Panc1 (cell line): Measurements from ENCODE around the gene RPL26. TPM values are rescaled to one million over a fixed set of nuclear protein-coding genes. Genes with fewer than 3 reads are reported as not detected.

Experiments
- ATAC-seq: fragments of 200-7000 bp; cut with Tn5 transposase; 2 replicates; pipeline ENCODE4 v1.9.1; 2020; ENCODE audit warnings: mild to moderate bottlenecking, moderate library complexity
- BruUV-seq: library from RNA; stranded (reverse); fragments of 400-500 nt; replicated peaks from 2 replicates; lab custom pipeline; 2021; lab: Mats Ljungman, UMichigan
- CTCF ChIA-PET: fragments of 300-600 bp; sonication (Branson Sonifier 250); formaldehyde crosslinking; loops from one replicate; lab custom pipeline; 2022; ENCODE audit warnings: antibody characterized with exemption; lab: Charles Lee
- POLR2A ChIA-PET: fragments of 300-600 bp; sonication (Branson Sonifier 250); formaldehyde crosslinking; loops from one replicate; lab custom pipeline; 2022; ENCODE audit warnings: antibody characterized with exemption; lab: Charles Lee
- DNase-seq: peaks from one replicate; pipeline ENCODE4 v3.0.0-alpha.2; 2010; ENCODE audit warnings: low read depth, low spot score
- H3K27ac ChIP-seq: 2 replicates; pipeline ENCODE4 v1.5.1; 2011; ENCODE audit warnings: mild to moderate bottlenecking, low read length, inconsistent platforms
- H3K27me3 ChIP-seq: fragments of 200-500 bp; sonication (Bioruptor generic); 2 replicates; pipeline ENCODE4 v1.6.0; 2014; ENCODE audit warnings: low read length, inconsistent platforms; ENCODE audit not compliant: control insufficient read depth, insufficient read depth
- H3K36me3 ChIP-seq: fragments of 200-500 bp; sonication (Bioruptor generic); 2 replicates; pipeline ENCODE4 v1.5.1; 2014; ENCODE audit warnings: inconsistent platforms, mild to moderate bottlenecking, low read length, moderate library complexity; ENCODE audit not compliant: control insufficient read depth, insufficient read depth
- H3K4me1 ChIP-seq: 2 replicates; pipeline ENCODE4 v1.5.1; 2011; ENCODE audit warnings: inconsistent platforms, mild to moderate bottlenecking, low read length, moderate library complexity; ENCODE audit not compliant: control insufficient read depth, insufficient read depth
- H3K4me3 ChIP-seq, 2 experiments: 2 replicates each; pipeline ENCODE4 v1.5.1; 2011 to 2012; ENCODE audit warnings: low read depth in 2 of 2, low read length in 2 of 2, mild to moderate bottlenecking in 2 of 2, inconsistent platforms in 1 of 2, moderate library complexity in 1 of 2
- H3K9me3 ChIP-seq: fragments of 200-500 bp; sonication (Bioruptor generic); 2 replicates; pipeline ENCODE4 v1.5.1; 2014; ENCODE audit warnings: low read depth, mild to moderate bottlenecking, inconsistent platforms, low read length, moderate library complexity; ENCODE audit not compliant: control insufficient read depth, insufficient read depth
- CTCF ChIP-seq: fragments of 450-650 bp; IDR thresholded peaks from 2 replicates; pipeline ENCODE4 v1.5.1; 2017; ENCODE audit warnings: mild to moderate bottlenecking
- POLR2AphosphoS5 ChIP-seq: IDR thresholded peaks from 2 replicates; pipeline ENCODE4 v1.6.1; 2012; ENCODE audit warnings: mild to moderate bottlenecking, low read depth, low read length, moderate library complexity
- REST ChIP-seq, 2 experiments: IDR thresholded peaks; 2 replicates each; pipeline ENCODE4 v1.6.1; 2011 to 2012; ENCODE audit warnings: low read depth in 2 of 2, control low read depth in 1 of 2, low read length in 1 of 2, mild to moderate bottlenecking in 1 of 2, moderate library complexity in 1 of 2; ENCODE audit not compliant: insufficient read depth in 1 of 2
- SIN3A ChIP-seq: IDR thresholded peaks from 2 replicates; pipeline ENCODE4 v1.6.1; 2012; ENCODE audit warnings: low read depth, mild to moderate bottlenecking, low read length, moderate library complexity, borderline replicate concordance; ENCODE audit not compliant: insufficient read depth
- TCF7L2 ChIP-seq: IDR thresholded peaks from 2 replicates; pipeline ENCODE4 v1.6.1; 2011; ENCODE audit warnings: mild to moderate bottlenecking, low read depth, low read length, inconsistent platforms
- in situ Hi-C: cut with HindIII; loops from 2 replicates; pipeline ENCODE4 v1.10.0; 2016; ENCODE audit warnings: low sequenced_read_pairs, low pct_unique_long_range_greater_than_20kb
- intact Hi-C: fragments of 100-400 bp; cut with micrococcal nuclease; formaldehyde crosslinking; loops from one replicate; pipeline ENCODE4 v1.10.0; 2022; ENCODE audit not compliant: unreplicated experiment
- total RNA-seq: library from RNA; stranded (reverse); gene quantifications from one replicate; pipeline ENCODE4 v1.2.1, GENCODE V29; 2021; ENCODE audit not compliant: unreplicated experiment

Gene RPL26
- total RNA-seq, 1 experiment from 2014 or later, result 865 TPM

- ChIA-PET POLR2A (no interaction called here), CTCF (no interaction called here)
- H3K4me3 ChIP-seq, result no peak overlapping the region
- no peaks in the 10 kb centered on the region for H3K4me1 ChIP-seq
- TF ChIP-seq SIN3A (no peak), TCF7L2 (no peak), CTCF (no peak), POLR2AphosphoS5 (no peak), REST (IDR thresholded peaks at IDR 0.05; ENCODE audit: insufficient read depth in 1 of 2, low read depth in 2 of 2, low read length in 1 of 2) (no peak)
- no peak overlapping the region for H3K27ac ChIP-seq
- H3K36me3 ChIP-seq, result no peaks in the 10 kb centered on the region
- intact Hi-C loops, result no loop called here
- no peak for DNase-seq
- in situ Hi-C loops, result no loop called here
- H3K9me3 ChIP-seq, result no peaks in the 10 kb centered on the region
- no peak for ATAC-seq
- BruUV-seq, result no TSS peak
- H3K27me3 ChIP-seq, result no peaks in the 10 kb centered on the region
Observed at GRCh38 chr17:8354236-8354635, 28.8 kb downstream of the RPL26 start.

DNA sequence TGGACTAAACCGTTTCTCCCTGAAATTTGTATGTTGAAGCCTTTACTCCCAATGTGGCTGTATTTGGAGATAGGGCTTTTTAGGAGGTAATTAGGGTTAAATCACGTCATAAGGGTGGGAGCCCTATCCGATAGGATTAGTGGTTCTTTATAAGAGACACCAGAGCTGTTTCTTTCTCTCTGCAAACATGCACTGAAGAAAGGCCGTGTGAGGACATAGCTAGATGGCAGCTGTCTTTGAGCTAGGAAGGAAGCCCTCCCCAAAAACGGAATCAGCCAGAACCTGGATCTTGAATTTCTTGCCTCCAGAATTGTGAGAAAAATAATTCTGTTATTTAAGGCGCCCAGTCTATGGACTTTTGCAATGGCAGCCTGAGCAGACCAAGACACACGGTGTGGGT lies 29.3 kb downstream of the RPL26 start:
- in situ Hi-C loops, result no loop called here

More for the DNA sequence above, 29.3 kb downstream of the RPL26 start:
- H3K9me3 ChIP-seq, result no peaks in the 10 kb centered on the region
- H3K4me1 ChIP-seq, result no peaks in the 10 kb centered on the region
- ATAC-seq (no peak), DNase-seq (no peak)
- no peak overlapping the region for H3K4me3 ChIP-seq
- BruUV-seq, result no TSS peak
- intact Hi-C loops, result no loop called here
- no peaks in the 10 kb centered on the region for H3K36me3 ChIP-seq
- H3K27me3 ChIP-seq, result no peaks in the 10 kb centered on the region
- TF ChIP-seq REST (IDR thresholded peaks at IDR 0.05; ENCODE audit: insufficient read depth in 1 of 2, low read depth in 2 of 2, low read length in 1 of 2), result no peak
- no peak for TF ChIP-seq CTCF
- CTCF ChIA-PET, result no interaction called here
- POLR2A ChIA-PET, result no interaction called here
- H3K27ac ChIP-seq, result no peak overlapping the region
